ENCODE results near the gene FYN. TPM values are rescaled to one million over a fixed set of nuclear protein-coding genes. Genes with fewer than 3 reads are reported as not detected.

FYN gene
- polyA plus RNA-seq, 1 donor (not counting 4 experiments of a cell fraction or from before 2014, with no cell fraction given) = 24.7 TPM

DNA sequence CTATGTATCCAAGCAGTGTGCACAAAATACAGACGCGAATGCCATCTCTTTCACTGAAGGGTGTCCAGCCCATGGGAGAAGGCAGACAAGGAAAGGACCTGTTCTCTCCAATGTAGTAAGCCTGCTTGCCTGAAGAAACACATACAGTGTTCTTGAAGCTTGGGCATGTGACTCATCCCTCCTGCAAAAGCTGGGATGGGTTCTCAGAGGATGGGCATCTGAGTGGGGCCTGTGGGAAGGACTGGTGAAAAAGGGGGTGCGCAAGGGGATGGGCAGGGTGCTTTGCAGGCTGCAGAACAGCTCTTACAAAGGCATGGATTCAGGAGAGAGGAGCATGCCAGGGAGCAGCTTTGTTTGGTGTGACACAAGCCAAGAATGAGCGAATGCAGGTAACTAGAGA lies 128.1 kb downstream of the FYN start:
- dilution Hi-C loops (cut with MboI; ENCODE audit: extremely low pct_ligation_motif_present, low sequenced_read_pairs) = no loop called here
- H3K27ac ChIP-seq (ENCODE audit: control insufficient read depth, insufficient read depth, low read length) = no peak overlapping the region
- no peak for DNase-seq (ENCODE audit: low read depth, low spot score)

DNA sequence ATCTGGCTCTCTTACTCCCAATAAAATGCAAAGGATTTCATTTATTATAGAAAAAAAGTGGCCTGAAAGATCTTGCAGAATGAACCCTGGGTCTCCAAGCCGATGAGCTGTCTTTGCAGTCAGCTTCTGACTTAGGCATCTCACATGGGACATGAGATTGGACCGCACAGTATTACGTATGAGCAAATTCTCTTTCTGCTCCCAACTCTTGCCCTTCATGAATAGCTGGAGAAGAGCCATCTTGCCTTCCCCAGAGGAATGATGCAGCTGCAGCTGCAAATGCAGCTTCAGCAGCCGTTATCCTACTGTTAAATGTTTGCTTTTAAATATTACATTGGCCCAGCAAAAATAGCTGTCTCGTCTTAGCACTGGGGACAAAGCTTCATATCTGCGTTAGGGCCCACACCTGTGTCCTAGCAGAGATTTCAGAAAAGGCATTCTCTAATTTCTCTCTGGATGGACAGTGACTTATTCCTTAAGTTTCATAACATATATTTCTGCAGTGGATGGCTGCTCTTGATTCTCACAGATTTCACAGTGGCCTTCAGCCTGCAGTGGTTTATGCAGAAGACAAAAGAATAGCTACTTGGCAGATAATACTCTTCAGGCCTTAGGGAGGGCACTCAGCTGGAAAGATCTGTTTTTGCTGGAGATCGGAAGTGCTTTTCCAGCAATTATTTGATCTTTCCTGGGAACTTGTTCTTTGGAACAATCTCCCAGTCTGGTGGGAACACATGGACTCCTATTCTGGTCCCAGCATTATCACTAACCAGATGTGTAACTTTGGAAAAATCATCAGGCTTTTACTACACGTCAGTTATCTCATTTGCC lies 129.2 kb downstream of the FYN start:
- no peaks in the 10 kb centered on the region for H3K36me3 ChIP-seq (ENCODE audit: control insufficient read depth in 2 of 2, extremely low read depth in 1 of 2, insufficient read depth in 2 of 2, low read length in 2 of 2)
- peaks cover 2% of the 10 kb centered on the region for H4K20me1 ChIP-seq (ENCODE audit: control insufficient read depth, extremely low read depth, insufficient read depth, low read length)
- DNase-seq (ENCODE audit: low read depth, low spot score) (no peak), FAIRE-seq (no peak)
- no peaks in the 10 kb centered on the region for H3K4me1 ChIP-seq (ENCODE audit: control insufficient read depth, extremely low read depth, insufficient read depth, low read length)
- TF ChIP-seq, protein P1, sequence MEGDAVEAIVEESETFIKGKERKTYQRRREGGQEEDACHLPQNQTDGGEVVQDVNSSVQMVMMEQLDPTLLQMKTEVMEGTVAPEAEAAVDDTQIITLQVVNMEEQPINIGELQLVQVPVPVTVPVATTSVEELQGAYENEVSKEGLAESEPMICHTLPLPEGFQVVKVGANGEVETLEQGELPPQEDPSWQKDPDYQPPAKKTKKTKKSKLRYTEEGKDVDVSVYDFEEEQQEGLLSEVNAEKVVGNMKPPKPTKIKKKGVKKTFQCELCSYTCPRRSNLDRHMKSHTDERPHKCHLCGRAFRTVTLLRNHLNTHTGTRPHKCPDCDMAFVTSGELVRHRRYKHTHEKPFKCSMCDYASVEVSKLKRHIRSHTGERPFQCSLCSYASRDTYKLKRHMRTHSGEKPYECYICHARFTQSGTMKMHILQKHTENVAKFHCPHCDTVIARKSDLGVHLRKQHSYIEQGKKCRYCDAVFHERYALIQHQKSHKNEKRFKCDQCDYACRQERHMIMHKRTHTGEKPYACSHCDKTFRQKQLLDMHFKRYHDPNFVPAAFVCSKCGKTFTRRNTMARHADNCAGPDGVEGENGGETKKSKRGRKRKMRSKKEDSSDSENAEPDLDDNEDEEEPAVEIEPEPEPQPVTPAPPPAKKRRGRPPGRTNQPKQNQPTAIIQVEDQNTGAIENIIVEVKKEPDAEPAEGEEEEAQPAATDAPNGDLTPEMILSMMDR (optimal IDR thresholded peaks at IDR 0.05 in 1 of 3, IDR thresholded peaks at IDR 0.05 in 1 of 3, conservative IDR thresholded peaks at IDR 0.05 in 1 of 3; ENCODE audit: extremely low read depth in 1 of 3, insufficient read depth in 2 of 3, low read length in 3 of 3) = no peak
- no peak for TF ChIP-seq EZH2 (IDR thresholded peaks at IDR 0.05; ENCODE audit: low read length)
- H2AFZ ChIP-seq (ENCODE audit: control insufficient read depth, low read length) = no peak overlapping the region
- dilution Hi-C loops (cut with MboI; ENCODE audit: extremely low pct_ligation_motif_present, low sequenced_read_pairs) = no loop called here
- H3K9me3 ChIP-seq (ENCODE audit: control insufficient read depth, low read depth, low read length) = no peaks in the 10 kb centered on the region
- H3K27ac ChIP-seq (ENCODE audit: control insufficient read depth, insufficient read depth, low read length) = no peak overlapping the region
- H3K4me3 ChIP-seq (ENCODE audit: control insufficient read depth in 2 of 3, extremely low read depth in 1 of 3, insufficient read depth in 2 of 3, low read depth in 1 of 3, low read length in 3 of 3) = no peak overlapping the region
- no peaks in the 10 kb centered on the region for H3K27me3 ChIP-seq (ENCODE audit: control insufficient read depth, extremely low read depth, insufficient read depth, low read length)
- H3K9ac ChIP-seq (ENCODE audit: control insufficient read depth, extremely low read depth, insufficient read depth, low read length) = no peak overlapping the region
- no peak overlapping the region for H3K4me2 ChIP-seq (ENCODE audit: control insufficient read depth, extremely low read depth, insufficient read depth, low read depth, low read length)
- H3K79me2 ChIP-seq (ENCODE audit: control insufficient read depth, insufficient read depth, low read length) = no peaks in the 10 kb centered on the region
- no peaks in the 10 kb centered on the region for H3K9me1 ChIP-seq (ENCODE audit: control insufficient read depth, extremely low read depth, insufficient read depth, low read length)

More for the DNA sequence above, 128.1 kb downstream of the FYN start:
- H4K20me1 ChIP-seq (ENCODE audit: control insufficient read depth, extremely low read depth, insufficient read depth, low read length) = peaks cover 2% of the 10 kb centered on the region
- no peak for FAIRE-seq
- no peaks in the 10 kb centered on the region for H3K9me1 ChIP-seq (ENCODE audit: control insufficient read depth, extremely low read depth, insufficient read depth, low read length)
- no peaks in the 10 kb centered on the region for H3K36me3 ChIP-seq (ENCODE audit: control insufficient read depth in 2 of 2, extremely low read depth in 1 of 2, insufficient read depth in 2 of 2, low read length in 2 of 2)
- no peak overlapping the region for H2AFZ ChIP-seq (ENCODE audit: control insufficient read depth, low read length)
- no peaks in the 10 kb centered on the region for H3K9me3 ChIP-seq (ENCODE audit: control insufficient read depth, low read depth, low read length)
- no peaks in the 10 kb centered on the region for H3K27me3 ChIP-seq (ENCODE audit: control insufficient read depth, extremely low read depth, insufficient read depth, low read length)
- H3K79me2 ChIP-seq (ENCODE audit: control insufficient read depth, insufficient read depth, low read length) = no peaks in the 10 kb centered on the region
- no peak overlapping the region for H3K4me3 ChIP-seq (ENCODE audit: control insufficient read depth in 2 of 3, extremely low read depth in 1 of 3, insufficient read depth in 2 of 3, low read depth in 1 of 3, low read length in 3 of 3)
- no peak overlapping the region for H3K9ac ChIP-seq (ENCODE audit: control insufficient read depth, extremely low read depth, insufficient read depth, low read length)
- TF ChIP-seq, protein P1 (optimal IDR thresholded peaks at IDR 0.05 in 1 of 3, IDR thresholded peaks at IDR 0.05 in 1 of 3, conservative IDR thresholded peaks at IDR 0.05 in 1 of 3; ENCODE audit: extremely low read depth in 1 of 3, insufficient read depth in 2 of 3, low read length in 3 of 3) = no peak
- no peak for TF ChIP-seq EZH2 (IDR thresholded peaks at IDR 0.05; ENCODE audit: low read length)
- no peaks in the 10 kb centered on the region for H3K4me1 ChIP-seq (ENCODE audit: control insufficient read depth, extremely low read depth, insufficient read depth, low read length)
- H3K4me2 ChIP-seq (ENCODE audit: control insufficient read depth, extremely low read depth, insufficient read depth, low read depth, low read length) = no peak overlapping the region
